Liver (tissue), 3 donors: ENCODE measurements around the gene AGER.

Experiments used
- CTCF ChIP-seq: fragments of 150-350 bp; IDR thresholded peaks from 2 replicates; pipeline ENCODE4 v1.5.1; 2017; ENCODE audit warnings: improper control_type of control experiment, low read depth, low read length; ENCODE audit not compliant: missing input control
- EGR1 ChIP-seq, 2 donors: IDR thresholded peaks; 2 replicates each; pipeline ENCODE4 v1.6.1; 2016 to 2018; ENCODE audit warnings: antibody characterized with exemption in 2 of 2, low read depth in 2 of 2
- GABPA ChIP-seq, 2 donors: IDR thresholded peaks in 1 of 2; conservative IDR thresholded peaks in 1 of 2; 2 replicates each; pipeline ENCODE4 v1.6.1; 2016; ENCODE audit warnings: antibody characterized with exemption in 2 of 2, mild to moderate bottlenecking in 1 of 2, moderate library complexity in 1 of 2
- HNF4G ChIP-seq: IDR thresholded peaks from 2 replicates; pipeline ENCODE4 v1.6.1; 2016; ENCODE audit warnings: antibody characterized with exemption
- RAD21 ChIP-seq, 2 donors: IDR thresholded peaks; 2 replicates each; pipeline ENCODE4 v1.6.1; 2016; ENCODE audit warnings: antibody characterized with exemption in 2 of 2, mild to moderate bottlenecking in 2 of 2
- RXRA ChIP-seq, 2 donors: IDR thresholded peaks; 2 replicates each; pipeline ENCODE4 v1.6.1; 2017 to 2018; ENCODE audit warnings: antibody characterized with exemption in 2 of 2, mild to moderate bottlenecking in 1 of 2
- TAF1 ChIP-seq: conservative IDR thresholded peaks from 2 replicates; pipeline ENCODE4 v1.6.1; 2016; ENCODE audit warnings: antibody characterized with exemption, mild to moderate bottlenecking
- YY1 ChIP-seq: IDR thresholded peaks from 2 replicates; pipeline ENCODE4 v1.6.1; 2016; ENCODE audit warnings: antibody characterized with exemption, mild to moderate bottlenecking
- TF ChIP-seq, protein P1 (sequence below): IDR thresholded peaks from 2 replicates; pipeline ENCODE4 v1.6.1; 2016; ENCODE audit warnings: antibody characterized with exemption, mild to moderate bottlenecking
- TF ChIP-seq, protein P2 (sequence below): IDR thresholded peaks from 2 replicates; pipeline ENCODE4 v1.6.1; 2016; ENCODE audit warnings: antibody characterized with exemption
- TF ChIP-seq, protein P3 (sequence below): IDR thresholded peaks from 2 replicates; pipeline ENCODE4 v1.6.1; 2016; ENCODE audit warnings: antibody characterized with exemption
- TF ChIP-seq, protein P4 (sequence below): IDR thresholded peaks from 2 replicates; pipeline ENCODE4 v1.6.1; 2016; ENCODE audit warnings: antibody characterized with exemption
- donor health status: healthy.
- donor health status: healthy.

- TF ChIP-seq CTCF = no peak
- no peak for TF ChIP-seq HNF4G
- TF ChIP-seq RAD21 (IDR thresholded peaks at IDR 0.05) = no peak
- no peak for TF ChIP-seq RXRA (IDR thresholded peaks at IDR 0.05)
- TF ChIP-seq EGR1 (IDR thresholded peaks at IDR 0.05; ENCODE audit: low read depth in 2 of 2) = no peak
- TF ChIP-seq TAF1 = no peak
- TF ChIP-seq, protein P1, sequence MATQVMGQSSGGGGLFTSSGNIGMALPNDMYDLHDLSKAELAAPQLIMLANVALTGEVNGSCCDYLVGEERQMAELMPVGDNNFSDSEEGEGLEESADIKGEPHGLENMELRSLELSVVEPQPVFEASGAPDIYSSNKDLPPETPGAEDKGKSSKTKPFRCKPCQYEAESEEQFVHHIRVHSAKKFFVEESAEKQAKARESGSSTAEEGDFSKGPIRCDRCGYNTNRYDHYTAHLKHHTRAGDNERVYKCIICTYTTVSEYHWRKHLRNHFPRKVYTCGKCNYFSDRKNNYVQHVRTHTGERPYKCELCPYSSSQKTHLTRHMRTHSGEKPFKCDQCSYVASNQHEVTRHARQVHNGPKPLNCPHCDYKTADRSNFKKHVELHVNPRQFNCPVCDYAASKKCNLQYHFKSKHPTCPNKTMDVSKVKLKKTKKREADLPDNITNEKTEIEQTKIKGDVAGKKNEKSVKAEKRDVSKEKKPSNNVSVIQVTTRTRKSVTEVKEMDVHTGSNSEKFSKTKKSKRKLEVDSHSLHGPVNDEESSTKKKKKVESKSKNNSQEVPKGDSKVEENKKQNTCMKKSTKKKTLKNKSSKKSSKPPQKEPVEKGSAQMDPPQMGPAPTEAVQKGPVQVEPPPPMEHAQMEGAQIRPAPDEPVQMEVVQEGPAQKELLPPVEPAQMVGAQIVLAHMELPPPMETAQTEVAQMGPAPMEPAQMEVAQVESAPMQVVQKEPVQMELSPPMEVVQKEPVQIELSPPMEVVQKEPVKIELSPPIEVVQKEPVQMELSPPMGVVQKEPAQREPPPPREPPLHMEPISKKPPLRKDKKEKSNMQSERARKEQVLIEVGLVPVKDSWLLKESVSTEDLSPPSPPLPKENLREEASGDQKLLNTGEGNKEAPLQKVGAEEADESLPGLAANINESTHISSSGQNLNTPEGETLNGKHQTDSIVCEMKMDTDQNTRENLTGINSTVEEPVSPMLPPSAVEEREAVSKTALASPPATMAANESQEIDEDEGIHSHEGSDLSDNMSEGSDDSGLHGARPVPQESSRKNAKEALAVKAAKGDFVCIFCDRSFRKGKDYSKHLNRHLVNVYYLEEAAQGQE = no peak
- TF ChIP-seq, protein P2, sequence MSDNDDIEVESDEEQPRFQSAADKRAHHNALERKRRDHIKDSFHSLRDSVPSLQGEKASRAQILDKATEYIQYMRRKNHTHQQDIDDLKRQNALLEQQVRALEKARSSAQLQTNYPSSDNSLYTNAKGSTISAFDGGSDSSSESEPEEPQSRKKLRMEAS = no peak
- no peak for TF ChIP-seq YY1
- TF ChIP-seq, protein P3, sequence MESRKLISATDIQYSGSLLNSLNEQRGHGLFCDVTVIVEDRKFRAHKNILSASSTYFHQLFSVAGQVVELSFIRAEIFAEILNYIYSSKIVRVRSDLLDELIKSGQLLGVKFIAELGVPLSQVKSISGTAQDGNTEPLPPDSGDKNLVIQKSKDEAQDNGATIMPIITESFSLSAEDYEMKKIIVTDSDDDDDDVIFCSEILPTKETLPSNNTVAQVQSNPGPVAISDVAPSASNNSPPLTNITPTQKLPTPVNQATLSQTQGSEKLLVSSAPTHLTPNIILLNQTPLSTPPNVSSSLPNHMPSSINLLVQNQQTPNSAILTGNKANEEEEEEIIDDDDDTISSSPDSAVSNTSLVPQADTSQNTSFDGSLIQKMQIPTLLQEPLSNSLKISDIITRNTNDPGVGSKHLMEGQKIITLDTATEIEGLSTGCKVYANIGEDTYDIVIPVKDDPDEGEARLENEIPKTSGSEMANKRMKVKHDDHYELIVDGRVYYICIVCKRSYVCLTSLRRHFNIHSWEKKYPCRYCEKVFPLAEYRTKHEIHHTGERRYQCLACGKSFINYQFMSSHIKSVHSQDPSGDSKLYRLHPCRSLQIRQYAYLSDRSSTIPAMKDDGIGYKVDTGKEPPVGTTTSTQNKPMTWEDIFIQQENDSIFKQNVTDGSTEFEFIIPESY = no peak
- TF ChIP-seq, protein P4, sequence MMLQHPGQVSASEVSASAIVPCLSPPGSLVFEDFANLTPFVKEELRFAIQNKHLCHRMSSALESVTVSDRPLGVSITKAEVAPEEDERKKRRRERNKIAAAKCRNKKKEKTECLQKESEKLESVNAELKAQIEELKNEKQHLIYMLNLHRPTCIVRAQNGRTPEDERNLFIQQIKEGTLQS = no peak
- TF ChIP-seq GABPA (IDR thresholded peaks at IDR 0.05 in 1 of 2, conservative IDR thresholded peaks at IDR 0.05 in 1 of 2) = no peak
These were observed 15.7 kb downstream of the AGER start for GRCh38 chr6:32168350-32168749.
